Chondrocyte (in vitro differentiated cells): Measurements from ENCODE around the gene PRPH2. TPM values are rescaled to one million over a fixed set of nuclear protein-coding genes. Genes with fewer than 3 reads are reported as not detected.

Experiments
- DNase-seq: peaks from one replicate; pipeline ENCODE4 v3.0.0; 2021; ENCODE audit warnings: mixed read lengths, low spot score
- H3K27ac Mint-ChIP-seq: one replicate; pipeline ENCODE4 v1.8.0; 2021; ENCODE audit warnings: mild to moderate bottlenecking, moderate library complexity, mixed read lengths; ENCODE audit not compliant: unreplicated experiment
- H3K27me3 Mint-ChIP-seq: 2 replicates; pipeline ENCODE4 v1.8.0; 2021; ENCODE audit warnings: low read depth, mixed read lengths
- H3K36me3 Mint-ChIP-seq: 2 replicates; pipeline ENCODE4 v1.8.0; 2021; ENCODE audit warnings: low read depth, mixed read lengths
- H3K4me1 Mint-ChIP-seq: 2 replicates; pipeline ENCODE4 v1.8.0; 2021; ENCODE audit warnings: low read depth, mild to moderate bottlenecking, mixed read lengths
- H3K4me3 Mint-ChIP-seq: one replicate; pipeline ENCODE4 v1.8.0; 2021; ENCODE audit warnings: mild to moderate bottlenecking, moderate library complexity, mixed read lengths; ENCODE audit not compliant: unreplicated experiment
- H3K9me3 Mint-ChIP-seq: 2 replicates; pipeline ENCODE4 v1.8.0; 2021; ENCODE audit warnings: low read depth, mixed read lengths
- total RNA-seq: library from RNA; stranded (reverse); gene quantifications from 3 replicates; pipeline ENCODE4 v1.2.1, GENCODE V29; 2021
- TF ChIP-seq, protein P1 (sequence below): fragments of 200-600 bp; sonication (generic); IDR thresholded peaks from 2 replicates; pipeline ENCODE4 v1.5.0; 2021; ENCODE audit warnings: antibody characterized with exemption, mild to moderate bottlenecking, moderate library complexity

The PRPH2 gene
- total RNA-seq, 1 donor from 2014 or later = not detected

DNA sequence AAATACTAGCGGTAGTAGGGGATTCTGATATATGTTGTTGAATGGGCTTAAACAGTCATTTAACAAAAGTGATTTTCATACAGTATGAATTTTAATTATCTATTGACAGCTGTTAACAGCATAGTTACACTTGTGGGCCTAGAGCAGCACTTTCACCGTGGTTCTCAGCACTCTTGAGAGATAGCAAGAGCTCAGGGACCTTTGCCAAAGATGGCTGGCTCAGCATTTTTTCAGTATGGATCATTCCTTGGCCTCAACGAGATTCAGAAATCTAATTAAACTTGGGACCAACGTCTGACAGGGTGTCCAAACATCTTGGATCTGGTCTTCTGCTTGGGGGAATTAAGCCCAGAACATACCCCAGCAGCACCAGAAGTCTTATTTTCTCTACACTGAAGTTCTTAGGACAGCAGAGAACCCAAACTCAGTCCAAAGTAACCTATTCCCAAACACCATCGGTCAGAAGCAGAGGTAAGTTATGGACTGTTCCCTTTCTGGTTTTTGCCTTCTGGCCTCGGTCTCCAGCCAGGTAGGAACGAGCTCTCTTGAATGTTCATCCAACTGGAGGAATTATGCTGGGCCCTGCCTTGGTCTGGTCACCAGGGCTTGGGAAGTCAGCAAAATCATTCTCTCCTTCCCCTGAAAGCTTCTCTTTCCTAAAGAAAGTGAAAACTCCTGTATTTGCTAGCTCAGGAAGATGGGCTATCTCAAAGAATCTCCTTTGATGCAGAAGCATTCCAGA lies 25.7 kb downstream of the PRPH2 start:
- no peak for DNase-seq
- TF ChIP-seq, protein P1, sequence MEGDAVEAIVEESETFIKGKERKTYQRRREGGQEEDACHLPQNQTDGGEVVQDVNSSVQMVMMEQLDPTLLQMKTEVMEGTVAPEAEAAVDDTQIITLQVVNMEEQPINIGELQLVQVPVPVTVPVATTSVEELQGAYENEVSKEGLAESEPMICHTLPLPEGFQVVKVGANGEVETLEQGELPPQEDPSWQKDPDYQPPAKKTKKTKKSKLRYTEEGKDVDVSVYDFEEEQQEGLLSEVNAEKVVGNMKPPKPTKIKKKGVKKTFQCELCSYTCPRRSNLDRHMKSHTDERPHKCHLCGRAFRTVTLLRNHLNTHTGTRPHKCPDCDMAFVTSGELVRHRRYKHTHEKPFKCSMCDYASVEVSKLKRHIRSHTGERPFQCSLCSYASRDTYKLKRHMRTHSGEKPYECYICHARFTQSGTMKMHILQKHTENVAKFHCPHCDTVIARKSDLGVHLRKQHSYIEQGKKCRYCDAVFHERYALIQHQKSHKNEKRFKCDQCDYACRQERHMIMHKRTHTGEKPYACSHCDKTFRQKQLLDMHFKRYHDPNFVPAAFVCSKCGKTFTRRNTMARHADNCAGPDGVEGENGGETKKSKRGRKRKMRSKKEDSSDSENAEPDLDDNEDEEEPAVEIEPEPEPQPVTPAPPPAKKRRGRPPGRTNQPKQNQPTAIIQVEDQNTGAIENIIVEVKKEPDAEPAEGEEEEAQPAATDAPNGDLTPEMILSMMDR = no peak
- H3K27ac Mint-ChIP-seq = no peak overlapping the region
- H3K4me1 Mint-ChIP-seq = peaks cover 30% of the 10 kb centered on the region
- no peaks in the 10 kb centered on the region for H3K27me3 Mint-ChIP-seq
- no peaks in the 10 kb centered on the region for H3K9me3 Mint-ChIP-seq
- peaks cover 8% of the 10 kb centered on the region for H3K36me3 Mint-ChIP-seq
- H3K4me3 Mint-ChIP-seq = no peak overlapping the region

DNA sequence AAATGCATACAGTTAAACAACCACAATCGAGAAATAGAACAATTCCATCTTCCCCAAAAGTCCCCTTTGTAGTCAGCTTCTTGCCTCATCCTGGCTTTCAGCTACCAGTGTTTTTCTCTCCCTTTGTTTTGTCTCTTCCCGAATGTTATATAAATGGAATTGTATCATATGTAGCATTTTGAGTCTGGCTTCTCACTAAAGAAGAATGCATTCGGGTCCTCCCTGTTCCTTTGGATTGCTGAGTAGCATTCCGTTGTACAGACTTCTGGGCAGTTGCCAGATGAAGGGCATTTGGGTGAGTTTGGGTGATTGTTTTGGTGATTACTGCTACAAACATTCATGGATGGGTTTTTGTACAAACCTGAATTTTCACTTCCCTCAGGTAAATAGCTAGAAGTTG lies 27.8 kb downstream of the PRPH2 start:
- Mint-ChIP-seq H3K4me3 (no peak overlapping the region), H3K27me3 (no peaks in the 10 kb centered on the region), H3K4me1 (peaks cover 46% of the 10 kb centered on the region), H3K27ac (peak overlapping the region; percentile 32), H3K9me3 (no peaks in the 10 kb centered on the region), H3K36me3 (peaks cover 15% of the 10 kb centered on the region)
- DNase-seq = no peak
- TF ChIP-seq, protein P1 = no peak

DNA sequence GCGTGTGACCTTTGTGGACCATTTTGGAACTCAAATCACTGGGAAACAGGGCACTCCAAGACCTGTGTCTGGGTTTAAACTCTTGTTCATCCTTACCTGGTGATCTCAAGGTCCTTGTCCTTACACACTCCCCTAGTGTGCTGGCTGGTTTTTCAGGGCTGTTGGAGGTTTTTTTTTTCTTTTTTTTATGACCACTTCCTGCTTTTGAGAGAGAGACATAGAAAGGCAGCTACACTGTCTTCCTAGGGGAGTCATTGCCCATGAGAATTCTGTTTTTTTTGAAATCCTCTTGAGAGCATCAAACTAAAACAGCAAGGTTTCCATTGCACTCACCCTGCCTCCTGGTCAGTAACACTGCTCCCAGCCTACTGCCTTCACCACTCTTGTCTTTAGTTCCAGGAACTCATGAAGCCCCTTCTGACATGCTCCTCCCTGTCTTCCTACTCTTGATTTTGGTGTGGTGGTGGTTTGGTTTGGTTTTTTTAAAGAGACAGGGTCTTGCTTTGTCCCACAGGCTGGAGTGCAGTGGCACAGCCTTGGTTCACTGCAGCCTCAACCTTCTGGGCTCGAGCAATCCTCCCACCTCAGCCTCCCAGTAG lies 28.6 kb downstream of the PRPH2 start:
- peak overlapping the region; percentile 32 for H3K27ac Mint-ChIP-seq
- TF ChIP-seq, protein P1 = no peak
- H3K36me3 Mint-ChIP-seq = peaks cover 18% of the 10 kb centered on the region
- no peak for DNase-seq
- peaks cover 46% of the 10 kb centered on the region for H3K4me1 Mint-ChIP-seq
- H3K27me3 Mint-ChIP-seq = no peaks in the 10 kb centered on the region
- no peaks in the 10 kb centered on the region for H3K9me3 Mint-ChIP-seq
- H3K4me3 Mint-ChIP-seq = no peak overlapping the region

DNA sequence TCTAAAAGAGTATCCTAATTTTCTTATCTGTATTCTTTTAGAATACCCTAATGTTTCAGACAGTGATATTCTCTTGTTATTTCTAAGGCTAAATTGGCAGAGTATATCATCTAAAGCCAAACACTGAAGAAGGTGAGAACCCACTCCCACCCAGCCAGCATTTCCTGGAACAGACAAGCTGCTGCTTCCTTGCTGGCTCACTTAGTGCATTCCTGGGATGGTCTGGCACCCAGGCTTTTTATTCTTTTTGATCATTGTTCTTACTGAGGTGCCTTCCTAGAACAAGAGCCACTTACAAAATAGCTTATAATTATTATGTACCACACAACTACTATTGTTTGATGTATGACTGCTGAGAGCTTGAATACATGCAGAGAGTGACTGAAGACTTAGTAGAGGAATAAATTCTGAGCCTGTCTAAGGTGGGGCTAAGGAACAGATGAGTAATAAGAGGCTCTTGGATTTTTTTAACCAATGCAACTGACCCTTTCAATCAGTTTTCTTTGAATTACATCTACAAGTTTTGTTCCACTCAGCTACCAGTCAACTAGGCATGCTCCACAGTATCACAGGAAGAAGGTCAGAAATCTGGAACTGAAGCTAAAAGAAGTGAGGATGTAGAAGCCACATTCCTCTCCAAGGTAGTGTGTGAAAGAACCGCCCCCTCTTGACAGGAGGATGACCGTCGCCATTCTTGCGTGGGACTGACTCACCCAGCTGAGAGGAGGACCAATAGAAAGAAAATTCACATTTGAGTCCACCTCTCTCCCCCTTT lies 30.1 kb downstream of the PRPH2 start:
- TF ChIP-seq, protein P1 = no peak
- H3K4me1 Mint-ChIP-seq = peaks cover 46% of the 10 kb centered on the region
- H3K27ac Mint-ChIP-seq = peak overlapping the region; percentile 50
- no peak overlapping the region for H3K4me3 Mint-ChIP-seq
- peaks cover 26% of the 10 kb centered on the region for H3K36me3 Mint-ChIP-seq
- no peaks in the 10 kb centered on the region for H3K9me3 Mint-ChIP-seq
- DNase-seq = no peak
- no peaks in the 10 kb centered on the region for H3K27me3 Mint-ChIP-seq

DNA sequence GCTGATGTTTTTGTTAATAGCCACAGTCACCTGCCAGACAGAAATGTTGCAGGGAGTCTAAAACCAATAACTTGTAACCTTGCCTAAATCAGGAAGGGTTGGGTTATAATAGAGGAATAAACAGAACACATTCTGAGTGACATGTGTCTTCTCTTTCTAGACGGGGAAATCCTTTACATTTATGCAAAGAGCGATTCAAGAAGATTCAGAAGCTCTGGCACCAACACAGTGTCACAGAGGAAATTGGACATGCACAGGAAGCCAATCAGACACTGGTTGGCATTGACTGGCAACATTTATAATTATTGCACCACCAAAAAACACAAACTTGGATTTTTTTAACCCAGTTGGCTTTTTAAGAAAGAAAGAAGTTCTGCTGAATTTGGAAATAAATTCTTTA lies 31.5 kb downstream of the PRPH2 start:
- no peak for DNase-seq
- TF ChIP-seq, protein P1 = no peak
- no peak overlapping the region for H3K4me3 Mint-ChIP-seq
- H3K27ac Mint-ChIP-seq = peak overlapping the region; percentile 60
- H3K36me3 Mint-ChIP-seq = peaks cover 28% of the 10 kb centered on the region
- H3K27me3 Mint-ChIP-seq = no peaks in the 10 kb centered on the region
- no peaks in the 10 kb centered on the region for H3K9me3 Mint-ChIP-seq
- H3K4me1 Mint-ChIP-seq = peaks cover 46% of the 10 kb centered on the region
